ENCODE measurements around the gene SPAG16. TPM values are rescaled to one million over a fixed set of nuclear protein-coding genes. Genes with fewer than 3 reads are reported as not detected.

Gene SPAG16
- total RNA-seq, 2 donors from 2014 or later = 15.5 to 22.8 TPM

GRCh38 chr2:213420828-213421385 is 136.6 kb downstream of the SPAG16 start:
- no peaks in the 10 kb centered on the region for H3K9me3 ChIP-seq
- H3K36me3 ChIP-seq (replicated peaks in 1 of 2; ENCODE audit: insufficient read depth in 1 of 2, low read depth in 2 of 2) = no peaks in the 10 kb centered on the region
- H3K27ac ChIP-seq = no peak overlapping the region
- no peak overlapping the region for H3K4me3 ChIP-seq
- ATAC-seq (no peak), DNase-seq (no peak)
- no peaks in the 10 kb centered on the region for H3K4me1 ChIP-seq
- TF ChIP-seq POLR2A (IDR thresholded peaks at IDR 0.05) (no peak), CTCF (IDR thresholded peaks at IDR 0.05) (no peak)
- 92 to 93% methylated on average over 4 to 5 of the region's 5 CpGs for WGBS, 2 donors
- no peaks in the 10 kb centered on the region for H3K27me3 ChIP-seq
- intact Hi-C loops (cut with DNase I) = no loop called here

- TF ChIP-seq CTCF (IDR thresholded peaks at IDR 0.05) (no peak), POLR2A (IDR thresholded peaks at IDR 0.05) (no peak)
- no peak for DNase-seq
- WGBS, 2 donors = 76 to 79% methylated on average over 2 of the region's 2 CpGs
Observed at GRCh38 chr2:213422211-213422610, 137.9 kb downstream of the SPAG16 start.

GRCh38 chr2:213425618-213426017 is 141.4 kb downstream of the SPAG16 start:
- DNase-seq (no peak), ATAC-seq (no peak)
- peaks cover 0 to 8% (median 0%) of the 10 kb centered on the region in 3 donors for H3K9me3 ChIP-seq
- H3K27me3 ChIP-seq = no peaks in the 10 kb centered on the region
- intact Hi-C loops (cut with DNase I) = no loop called here
- TF ChIP-seq POLR2A (IDR thresholded peaks at IDR 0.05) (no peak), CTCF (IDR thresholded peaks at IDR 0.05) (no peak)
- H3K27ac ChIP-seq = no peak overlapping the region
- H3K4me3 ChIP-seq = no peak overlapping the region
- H3K4me1 ChIP-seq = no peaks in the 10 kb centered on the region
- H3K36me3 ChIP-seq (replicated peaks in 1 of 2; ENCODE audit: insufficient read depth in 1 of 2, low read depth in 2 of 2) = no peaks in the 10 kb centered on the region
- 63 to 84% methylated on average over 1 of the region's 1 CpG for WGBS, 2 donors

More at GRCh38 chr2:213422211-213422610, 137.9 kb downstream of the SPAG16 start:
- H3K4me1 ChIP-seq = no peaks in the 10 kb centered on the region
- no peaks in the 10 kb centered on the region for H3K36me3 ChIP-seq (replicated peaks in 1 of 2; ENCODE audit: insufficient read depth in 1 of 2, low read depth in 2 of 2)
- no peaks in the 10 kb centered on the region for H3K27me3 ChIP-seq
- ATAC-seq = no peak
- no peak overlapping the region for H3K4me3 ChIP-seq
- intact Hi-C loops (cut with DNase I) = no loop called here
- H3K9me3 ChIP-seq = no peaks in the 10 kb centered on the region
- no peak overlapping the region for H3K27ac ChIP-seq

- no peaks in the 10 kb centered on the region for H3K27me3 ChIP-seq
- no peak overlapping the region for H3K4me3 ChIP-seq
- no peak for DNase-seq
- H3K9me3 ChIP-seq = peaks cover 0 to 8% (median 0%) of the 10 kb centered on the region in 3 donors
- intact Hi-C loops (cut with DNase I) = no loop called here
- no peak overlapping the region for H3K27ac ChIP-seq
- ATAC-seq = no peak
- WGBS, 2 donors = 84% methylated on average over 2 of the region's 2 CpGs
- no peaks in the 10 kb centered on the region for H3K36me3 ChIP-seq (replicated peaks in 1 of 2; ENCODE audit: insufficient read depth in 1 of 2, low read depth in 2 of 2)
- no peaks in the 10 kb centered on the region for H3K4me1 ChIP-seq
- TF ChIP-seq CTCF (IDR thresholded peaks at IDR 0.05) (no peak), POLR2A (IDR thresholded peaks at IDR 0.05) (no peak)
Observed at GRCh38 chr2:213429516-213429915, 145.3 kb downstream of the SPAG16 start.

- no peak overlapping the region for H3K27ac ChIP-seq
- no peaks in the 10 kb centered on the region for H3K27me3 ChIP-seq
- intact Hi-C loops (cut with DNase I) = no loop called here
- DNase-seq = no peak
- 64 to 84% methylated on average over 2 of the region's 2 CpGs for WGBS, 2 donors
- H3K36me3 ChIP-seq (replicated peaks in 1 of 2; ENCODE audit: insufficient read depth in 1 of 2, low read depth in 2 of 2) = no peaks in the 10 kb centered on the region
- H3K4me1 ChIP-seq = no peaks in the 10 kb centered on the region
- no peak for ATAC-seq
- TF ChIP-seq CTCF (IDR thresholded peaks at IDR 0.05) (no peak), POLR2A (IDR thresholded peaks at IDR 0.05) (no peak)
- no peaks in the 10 kb centered on the region for H3K9me3 ChIP-seq
- no peak overlapping the region for H3K4me3 ChIP-seq
Observed at GRCh38 chr2:213443921-213444320, 159.7 kb downstream of the SPAG16 start.

Measured in body of pancreas (tissue), 4 donors.